Stimulated activated CD4-positive, alpha-beta T cell treated with anti-CD3 and anti-CD28 coated beads, Interleukin-4, amount 100 ng/mL, for 1 hour (primary cell): ENCODE data around the gene BMP8A.

ENCODE experiments used
- DNase-seq: peaks from one replicate; pipeline ENCODE4 v3.0.0-alpha.2; 2020

BMP8A gene

DNA sequence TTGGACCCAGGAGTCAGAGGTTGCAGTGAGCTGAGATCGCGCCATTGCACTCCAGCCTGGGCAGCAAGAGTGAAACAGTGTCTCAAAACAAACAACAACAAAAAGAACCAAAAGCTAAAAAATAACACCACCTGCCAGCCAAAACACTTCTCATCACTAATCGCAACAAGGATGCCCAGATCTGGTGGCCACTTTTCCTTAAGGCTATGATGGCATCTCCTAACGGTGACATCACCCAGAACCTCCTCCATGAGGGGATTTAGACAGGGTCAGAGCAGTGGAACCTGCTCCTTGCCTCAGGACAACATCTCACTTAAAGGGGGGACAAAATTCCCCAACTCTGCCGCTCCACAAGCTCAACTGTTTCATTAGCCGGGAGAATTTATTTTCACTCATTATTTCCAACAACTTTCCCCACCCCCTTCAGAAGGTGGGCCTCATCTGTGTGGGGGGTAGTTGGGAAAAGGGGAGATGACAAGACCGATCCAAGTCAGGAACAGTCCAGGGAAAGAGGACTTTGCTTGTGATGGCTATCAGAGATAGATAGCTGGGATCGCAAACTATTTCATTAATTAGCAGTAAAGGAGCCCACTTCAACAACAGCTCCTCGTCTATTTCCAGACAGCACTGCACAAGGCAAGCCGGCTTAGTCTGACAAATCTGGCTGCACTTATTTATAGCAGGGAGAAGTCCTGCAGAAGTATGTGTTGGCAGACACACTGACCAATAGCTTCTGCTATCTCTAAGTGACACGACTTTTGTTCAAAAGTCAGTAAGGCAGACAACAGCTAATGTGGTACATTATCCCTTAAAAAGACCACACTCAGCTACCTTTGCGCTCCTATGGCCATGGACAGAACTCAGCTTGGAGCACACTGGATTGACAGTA, 82.5 kb downstream of the BMP8A start:
- DNase-seq = no peak

GRCh38 chr1:39574646-39575045, 83.2 kb downstream of the BMP8A start:
- no peak for DNase-seq
